Measurements from ENCODE around the gene NOL4L.

Gene NOL4L

DNA sequence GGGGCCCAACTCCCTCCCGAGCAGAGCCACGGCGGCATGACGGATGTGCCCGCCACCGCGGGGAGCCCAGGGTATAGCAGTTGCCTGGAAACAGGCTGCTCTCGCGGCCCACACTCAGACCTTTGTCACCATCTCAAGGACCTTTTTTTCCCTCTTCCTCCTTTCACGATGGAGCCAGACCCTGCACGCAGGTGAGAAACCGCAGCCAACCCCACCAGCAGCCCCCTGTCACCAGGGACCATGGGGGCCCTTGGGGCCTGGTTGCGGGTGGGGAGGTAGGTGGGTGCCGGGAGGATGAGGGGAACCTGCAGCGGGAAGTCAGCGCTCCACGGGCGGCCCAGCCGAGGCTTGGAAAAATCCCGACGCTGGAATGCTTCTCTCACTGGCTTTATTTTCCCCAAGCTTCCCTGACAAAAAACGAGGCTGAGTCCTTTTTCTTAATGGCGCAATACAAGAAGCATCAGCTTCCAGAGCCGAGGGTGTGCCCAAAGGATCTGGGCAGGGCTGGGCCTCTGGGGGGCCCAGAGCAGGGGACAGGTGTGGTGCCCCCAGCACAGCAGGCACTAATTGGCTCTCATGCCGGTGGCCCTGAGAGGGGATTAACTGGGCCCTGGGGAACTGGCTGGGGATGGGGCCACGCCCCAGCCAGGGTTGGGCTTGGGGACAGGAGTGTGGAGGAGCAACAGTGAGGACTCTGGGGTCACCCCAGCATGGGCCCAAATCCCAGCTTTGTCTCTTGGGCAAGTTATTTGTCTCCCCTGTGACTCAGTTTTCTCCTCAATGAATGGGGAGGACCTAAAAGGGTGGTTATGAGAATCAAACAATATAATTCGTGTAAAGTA lies 23.9 kb downstream of the NOL4L start:
- ATAC-seq = peak; percentile 73
- peak; percentile 58 for DNase-seq

DNA sequence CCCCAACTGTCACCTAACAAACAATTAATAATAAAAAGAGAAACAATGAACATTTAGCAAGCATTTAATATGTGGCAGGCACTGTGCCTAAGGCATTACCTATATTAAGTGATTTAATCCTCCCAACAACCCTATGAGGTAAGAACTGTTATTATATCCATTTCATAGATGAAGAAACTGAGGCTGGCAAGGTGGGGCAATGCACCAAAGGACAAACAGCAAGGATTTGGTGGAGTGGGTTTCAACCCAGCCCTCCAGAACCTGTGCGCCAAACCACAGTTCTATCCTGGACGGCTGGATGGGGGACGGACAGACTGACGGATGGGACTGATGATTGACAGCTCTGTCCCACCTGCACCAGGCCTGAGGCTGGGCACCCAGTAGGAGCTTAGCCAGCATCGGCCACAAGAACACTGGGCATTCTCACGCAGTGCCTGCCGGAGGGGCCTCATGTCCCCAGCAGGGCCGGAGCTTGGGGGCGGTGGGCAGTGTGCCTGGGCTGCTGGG lies 24.6 kb downstream of the NOL4L start:
- DNase-seq (no peak), ATAC-seq (no peak)

DNA sequence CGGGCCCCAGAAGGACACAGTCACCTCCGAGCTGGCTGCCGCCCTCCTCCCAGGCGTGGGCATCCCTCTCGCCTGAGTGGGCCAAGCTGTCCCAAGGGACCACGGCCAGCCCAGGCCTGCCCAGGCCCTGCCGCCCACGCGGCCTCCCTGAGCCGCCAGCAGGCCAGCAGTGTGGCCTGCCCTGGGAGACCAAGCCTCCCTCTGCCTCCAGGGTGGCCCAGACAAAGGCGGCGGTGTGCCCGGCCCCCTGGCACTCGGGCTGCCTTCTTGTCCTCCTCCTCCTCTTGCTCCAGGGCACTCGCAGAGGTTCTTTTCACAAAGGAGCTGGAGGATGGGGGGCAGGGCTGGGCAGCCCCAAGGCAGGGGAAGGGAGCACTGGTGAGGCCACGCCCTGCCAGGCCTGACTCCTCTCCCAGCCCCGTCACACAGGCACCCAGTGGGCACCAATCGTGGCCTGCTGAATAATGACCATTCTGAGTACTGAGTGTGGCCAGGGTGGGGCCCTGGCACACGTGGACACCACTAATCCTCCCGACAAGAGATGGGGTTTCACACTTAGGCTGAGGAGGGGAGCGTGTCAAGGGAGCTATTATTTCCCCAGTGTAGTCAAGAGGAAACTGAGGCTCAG lies 25.3 kb downstream of the NOL4L start:
- DNase-seq (no peak), ATAC-seq (no peak)

DNA sequence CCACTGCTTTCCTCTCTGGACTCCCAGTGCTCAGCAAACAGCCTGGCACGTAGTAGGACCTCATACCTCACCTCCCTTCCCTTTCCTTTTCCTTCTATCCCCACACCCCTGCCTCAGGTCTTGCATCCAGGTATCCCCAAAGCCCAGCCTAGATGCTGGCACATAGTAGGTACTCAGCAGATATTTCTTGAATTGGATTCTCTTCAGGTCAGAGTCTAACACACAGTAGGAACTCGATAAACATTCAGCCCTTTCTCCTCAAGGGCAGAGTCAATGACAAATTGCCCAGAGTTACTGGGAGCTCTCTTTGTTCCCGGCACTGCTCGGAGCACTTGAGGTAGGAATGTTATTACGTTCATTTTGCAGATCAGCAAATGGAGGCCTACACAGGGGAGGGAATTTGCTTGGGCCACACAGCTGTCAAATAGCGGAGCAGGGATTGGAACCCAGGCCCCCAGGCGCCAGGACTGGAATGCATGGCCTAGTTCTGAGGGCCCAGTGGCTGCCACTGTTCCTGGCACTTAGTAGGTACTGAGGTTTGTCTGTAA lies 25.9 kb downstream of the NOL4L start:
- no peak for DNase-seq
- ATAC-seq = no peak

DNA sequence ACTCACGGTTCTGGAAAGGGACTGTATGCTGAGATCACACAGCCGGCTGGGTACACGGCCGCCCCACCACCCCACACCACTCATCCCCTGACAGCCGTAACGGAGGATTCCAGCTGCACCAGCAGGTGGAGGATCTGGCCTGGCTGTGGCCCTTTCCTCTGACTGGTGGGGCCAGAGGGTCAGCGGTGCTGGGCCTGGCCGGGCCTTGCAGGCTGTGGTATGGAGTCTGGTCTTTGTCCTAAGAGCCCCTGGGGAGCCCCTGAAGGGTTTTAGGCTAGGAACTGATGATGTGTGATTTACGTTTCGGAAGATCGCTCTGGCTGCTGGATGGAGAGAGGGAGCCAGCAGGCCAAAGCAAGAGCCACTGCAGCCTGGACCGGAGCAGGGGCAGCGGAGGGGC lies 26.6 kb downstream of the NOL4L start:
- ATAC-seq (no peak), DNase-seq (no peak)

DNA sequence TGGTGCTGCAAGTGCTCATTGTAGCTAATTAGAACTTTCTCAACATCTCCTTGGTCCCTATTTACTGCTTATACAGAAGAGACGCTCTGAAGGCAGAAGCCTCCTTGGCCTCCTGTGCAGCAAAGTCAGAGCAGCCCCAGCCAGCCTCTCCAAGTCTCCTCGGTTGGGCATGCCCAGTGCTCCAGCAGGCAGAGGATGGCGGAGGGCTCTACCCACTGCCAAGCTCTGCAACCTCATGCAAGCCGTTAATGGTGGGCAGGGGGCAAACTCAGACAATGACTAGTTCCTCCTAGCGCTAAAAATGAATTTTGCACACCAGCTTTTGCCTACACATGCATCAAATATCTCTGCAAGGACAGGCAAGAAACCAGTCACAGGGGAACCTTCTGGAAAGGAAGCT lies 27.8 kb downstream of the NOL4L start:
- ATAC-seq (no peak), DNase-seq (no peak)

DNA sequence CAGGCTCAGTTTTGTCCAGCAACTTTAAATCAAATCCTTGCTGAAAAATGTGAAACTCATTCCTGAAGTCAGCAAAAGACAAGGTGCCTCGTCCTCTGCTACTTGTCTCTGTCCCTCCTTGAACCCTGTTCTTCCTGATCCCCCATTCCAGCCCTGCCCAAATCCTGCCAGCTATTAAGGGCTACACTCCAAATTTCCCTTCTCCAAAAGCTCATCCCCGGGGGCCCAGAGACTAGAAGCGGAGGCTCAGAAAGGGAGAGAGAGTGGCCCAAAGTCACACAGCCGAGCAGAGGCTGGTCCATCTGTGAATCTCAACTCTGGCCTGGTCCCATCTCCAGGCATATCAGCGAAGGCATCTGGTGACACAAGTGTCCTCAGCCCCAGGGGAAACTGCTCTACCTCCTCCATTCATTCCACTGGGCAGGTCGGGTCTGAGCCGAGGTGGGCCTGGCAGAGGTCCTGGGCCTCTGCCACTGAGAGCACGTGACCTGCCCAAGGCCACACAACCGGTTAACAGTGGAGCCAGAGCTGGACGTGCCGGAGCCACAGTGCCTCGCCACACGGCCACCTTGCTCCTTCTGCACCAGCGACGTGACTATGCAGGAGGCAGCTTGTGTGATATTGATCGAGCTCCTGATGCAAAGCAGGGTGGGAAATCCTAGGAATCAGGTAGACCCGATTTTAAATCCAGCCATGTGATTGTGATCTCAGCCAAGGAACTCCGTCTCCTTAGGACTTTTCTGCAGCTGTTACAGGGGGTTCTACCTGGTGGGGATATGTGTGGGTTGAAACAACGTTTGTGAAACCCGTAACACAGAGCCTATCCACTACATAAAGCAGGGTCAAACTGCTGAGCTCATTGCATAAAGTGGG lies 28.6 kb downstream of the NOL4L start:
- no peak for ATAC-seq
- no peak for DNase-seq

DNA sequence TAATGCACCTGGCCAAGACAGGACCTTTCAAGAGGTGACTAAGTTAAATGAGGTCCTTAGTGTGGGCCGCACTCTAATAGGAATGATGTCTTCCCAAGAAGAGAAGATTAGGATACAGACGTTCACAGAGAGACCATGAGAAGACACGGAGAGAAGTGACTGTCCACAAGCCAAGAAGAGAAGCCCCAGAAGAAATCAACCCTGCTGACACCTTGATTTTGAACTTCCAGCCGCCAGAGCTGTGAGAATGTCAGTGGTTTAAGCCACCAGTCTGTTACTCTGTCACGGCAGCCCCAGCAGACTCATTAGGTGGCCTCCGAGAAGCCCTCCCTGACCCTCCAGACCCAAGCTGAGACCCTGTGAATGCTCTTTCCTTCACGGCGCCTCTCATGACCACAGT lies 29.5 kb downstream of the NOL4L start:
- no peak for ATAC-seq
- no peak for DNase-seq

DNA sequence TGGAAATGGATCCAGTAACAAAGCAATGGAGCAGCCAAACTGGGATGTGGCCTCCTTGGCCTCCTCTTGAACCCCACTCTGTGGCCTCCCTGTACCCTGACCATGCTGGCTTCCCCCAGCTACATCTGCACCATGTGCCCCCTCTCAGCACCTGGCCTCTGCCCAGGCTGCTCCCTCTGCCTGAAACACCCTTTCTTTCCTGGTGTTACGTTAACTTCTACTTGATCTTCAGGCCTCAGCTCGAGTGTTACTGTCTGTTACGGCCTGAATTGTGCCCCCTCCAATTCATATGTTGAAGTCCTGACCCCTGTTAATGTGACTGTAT lies 30.2 kb downstream of the NOL4L start:
- DNase-seq = no peak
- ATAC-seq = no peak

DNA sequence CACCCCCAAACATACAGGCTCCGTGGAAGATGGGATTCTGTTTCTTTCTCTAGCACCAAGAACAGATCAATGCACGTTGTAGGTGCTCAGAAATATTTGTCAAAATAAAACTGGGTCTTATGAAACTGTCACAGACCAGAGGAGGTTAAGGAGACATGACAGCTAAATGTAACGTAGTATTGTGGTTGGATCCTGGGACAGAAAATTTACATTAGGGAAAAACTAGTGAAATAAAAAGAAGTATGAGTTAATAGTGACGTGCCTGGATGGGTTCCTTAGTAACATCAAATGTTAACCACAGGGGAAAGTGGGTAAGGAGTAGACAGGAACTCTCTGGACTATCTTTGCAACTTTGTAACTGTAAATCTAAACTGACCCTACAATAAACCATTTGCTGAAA lies 31.5 kb downstream of the NOL4L start:
- DNase-seq (no peak), ATAC-seq (peak; percentile 39)

DNA sequence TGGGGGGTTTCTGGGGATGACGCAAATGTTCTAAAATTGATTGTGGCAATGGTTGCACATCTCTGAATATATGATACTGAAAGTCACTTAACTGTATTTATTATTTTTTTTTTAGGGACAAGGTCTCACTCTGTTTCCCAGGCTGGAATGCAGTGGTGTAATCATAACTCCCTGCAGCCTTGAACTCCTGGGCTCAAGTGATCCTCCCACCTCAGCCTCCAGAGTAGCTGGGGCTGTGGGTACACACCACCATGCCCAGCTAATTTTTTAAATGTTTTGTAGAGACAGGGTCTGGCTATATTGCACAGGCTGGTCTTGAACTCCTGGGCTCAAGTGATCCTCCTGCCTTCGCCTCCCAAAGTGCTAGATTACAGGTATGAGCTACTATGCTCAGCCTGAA lies 33.4 kb downstream of the NOL4L start:
- ATAC-seq (no peak), DNase-seq (no peak)

DNA sequence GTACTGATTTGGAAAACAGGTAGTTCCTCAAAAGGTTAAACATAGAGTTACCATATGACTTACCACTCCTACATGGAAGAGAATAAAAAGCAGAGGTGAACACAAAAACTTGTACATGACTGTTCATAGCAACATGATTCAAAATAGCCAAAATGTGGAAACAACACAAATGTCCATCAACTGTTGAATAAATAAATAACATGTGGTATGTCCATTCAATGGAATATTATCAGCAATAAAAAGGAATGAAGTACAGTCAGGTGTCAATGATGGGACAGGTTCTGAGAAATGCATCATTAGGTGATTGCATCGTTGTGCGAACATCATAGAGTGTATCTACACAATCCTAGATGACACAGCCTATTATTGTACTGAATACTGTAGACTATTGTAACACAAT lies 35.3 kb downstream of the NOL4L start:
- ATAC-seq (no peak), DNase-seq (no peak)

DNA sequence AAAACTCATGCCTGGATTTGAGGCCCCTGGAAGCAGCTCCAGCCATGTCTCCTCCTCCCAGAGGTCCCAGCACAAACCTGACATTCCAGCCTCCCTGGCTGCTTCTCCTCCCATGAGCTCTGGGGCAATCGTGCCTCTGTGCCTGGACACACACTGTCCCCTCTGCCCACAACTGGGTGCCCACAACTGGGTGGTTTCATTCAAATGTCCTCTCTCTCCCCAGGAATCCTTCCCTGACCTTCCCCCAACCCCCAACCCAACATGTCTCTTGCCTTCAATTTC lies 37.4 kb downstream of the NOL4L start:
- no peak for DNase-seq
- no peak for ATAC-seq

DNA sequence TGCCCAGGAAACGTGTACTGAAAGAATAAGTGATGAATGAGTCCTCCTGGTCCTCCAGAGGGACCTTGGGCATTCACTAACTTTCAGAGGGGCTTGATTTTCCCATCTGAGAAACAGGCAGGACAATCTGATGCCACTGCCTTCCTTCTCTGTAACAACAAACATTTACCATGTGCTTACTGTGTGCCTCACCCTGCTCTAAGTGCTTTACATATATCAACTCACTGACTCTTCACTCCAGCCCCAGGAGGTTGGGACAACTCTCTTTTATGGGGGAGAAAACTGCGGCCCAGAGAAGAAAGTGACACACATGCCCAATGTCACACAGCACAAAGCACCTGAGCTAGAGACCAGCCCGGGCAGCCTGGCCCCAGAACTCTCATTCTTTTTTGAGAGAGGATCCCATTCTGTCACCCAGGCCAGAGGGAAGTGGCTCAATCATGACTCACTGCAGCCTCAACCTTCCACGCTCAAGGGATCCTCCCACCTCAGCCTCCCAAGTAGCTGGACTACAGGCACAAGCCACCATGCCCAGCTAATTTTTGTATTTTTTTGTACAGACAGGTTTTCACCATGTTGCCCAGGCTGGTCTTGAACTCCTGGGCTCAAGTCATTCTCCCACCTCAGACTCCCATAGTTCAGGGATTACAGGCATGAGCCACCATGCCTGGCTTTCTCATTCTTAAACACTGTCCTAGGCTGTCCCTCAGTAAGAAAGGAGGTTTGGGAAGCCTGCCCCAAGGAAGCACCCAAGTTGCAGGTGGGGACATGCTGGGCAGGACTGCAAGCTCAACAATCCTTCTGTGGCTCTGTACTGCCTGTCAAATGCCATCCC lies 38.0 kb downstream of the NOL4L start:
- ATAC-seq = no peak
- no peak for DNase-seq

DNA sequence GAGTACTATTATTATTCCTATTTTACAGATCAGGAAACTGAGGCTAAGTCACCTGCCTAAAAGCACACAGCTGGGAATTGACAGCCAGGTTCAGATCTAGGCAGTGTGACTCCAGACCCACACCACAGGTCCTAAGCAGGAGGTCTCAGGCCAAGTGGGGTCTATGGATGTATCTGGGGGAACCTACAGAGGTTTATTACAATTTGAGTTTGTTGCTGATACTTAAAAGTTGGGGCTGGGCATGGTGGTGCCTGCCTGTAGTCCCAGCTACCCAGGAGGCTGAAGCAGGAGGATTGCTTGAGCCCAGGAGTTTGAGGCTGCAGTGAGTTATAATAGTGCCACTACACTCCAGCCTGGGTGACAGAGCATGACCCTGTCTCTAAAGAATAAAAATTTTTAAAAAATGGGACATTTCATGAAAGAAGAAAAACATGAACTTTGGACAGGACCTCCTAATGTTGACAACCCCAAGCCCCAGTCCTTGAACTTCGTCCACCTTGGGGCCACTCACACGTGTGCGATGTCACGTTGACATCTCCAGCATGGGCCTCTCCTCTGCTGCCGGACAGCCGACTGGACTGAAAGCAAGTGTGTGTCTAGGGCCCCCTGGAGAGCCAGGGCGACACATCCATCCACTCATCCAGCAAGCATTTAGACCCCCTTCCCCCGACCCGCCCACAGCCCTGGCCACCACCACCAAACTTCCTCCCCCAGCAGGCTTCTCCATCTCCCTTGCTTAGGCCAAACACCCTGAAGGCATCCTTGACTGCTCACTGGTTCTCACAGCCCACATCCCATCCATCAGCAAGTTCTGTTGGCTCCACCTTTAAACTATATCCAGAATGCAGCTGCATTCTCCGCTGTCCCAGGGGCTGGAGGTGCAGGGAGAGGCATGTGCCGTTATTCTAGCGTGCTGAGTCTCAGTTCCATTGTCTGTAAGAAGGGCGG lies 40.0 kb downstream of the NOL4L start:
- DNase-seq = no peak
- ATAC-seq = no peak

DNA sequence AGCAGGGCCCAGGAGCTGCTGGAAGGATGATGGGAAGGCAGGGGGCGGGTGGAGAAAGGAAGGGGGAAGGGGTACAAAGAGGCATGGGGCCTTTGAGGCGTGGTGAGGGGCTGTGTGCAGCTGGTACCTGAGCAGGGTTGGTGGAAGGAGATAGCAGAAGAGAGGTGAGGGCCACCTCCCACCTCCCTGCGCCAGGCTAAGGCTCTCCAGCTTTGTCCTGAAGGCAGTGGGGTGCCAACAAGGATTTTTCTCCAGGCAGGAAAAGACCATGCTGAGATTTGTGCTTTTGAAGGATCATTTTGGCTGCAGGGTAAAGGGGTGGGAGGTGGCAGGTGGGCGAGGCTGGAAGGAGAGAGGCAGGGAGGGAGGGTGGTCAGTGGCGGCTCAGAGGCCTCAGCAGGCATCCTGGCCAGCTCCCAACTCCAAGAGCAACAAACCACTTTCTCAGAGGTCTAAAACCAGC lies 40.8 kb downstream of the NOL4L start:
- no peak for ATAC-seq
- DNase-seq = no peak

DNA sequence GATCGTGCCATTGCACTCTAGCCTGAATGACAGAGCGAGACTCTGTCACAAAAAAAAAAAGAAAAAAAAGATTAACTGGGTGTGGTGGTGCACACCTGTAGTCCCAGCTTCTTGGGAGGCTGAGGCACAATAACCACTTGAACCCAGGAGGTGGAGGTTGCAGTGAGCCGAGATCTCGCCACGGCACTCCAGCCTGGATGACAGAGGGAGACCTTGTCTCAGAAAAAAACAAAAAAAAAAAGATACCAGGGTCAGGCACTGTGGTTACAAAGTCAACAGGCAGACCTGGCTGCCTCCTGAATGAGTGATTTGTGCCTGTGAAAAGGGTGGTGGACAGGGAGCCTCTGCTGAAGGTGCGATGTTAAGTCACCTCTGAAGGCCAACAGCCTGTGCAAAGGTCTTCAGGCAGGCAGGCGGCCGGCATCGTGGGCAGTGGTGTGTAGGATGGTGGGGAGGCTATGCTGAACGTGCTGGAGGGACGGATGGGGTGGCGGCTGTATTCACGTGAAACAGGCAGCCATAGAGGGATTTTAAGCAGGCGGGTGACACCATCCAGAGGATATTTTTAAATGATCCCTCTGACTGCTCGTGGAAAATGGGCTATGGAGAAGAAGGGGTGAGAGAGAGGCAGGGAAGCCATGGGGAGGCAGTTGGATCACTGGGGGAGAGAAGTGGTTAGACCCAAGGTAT lies 41.4 kb downstream of the NOL4L start:
- ATAC-seq = no peak
- DNase-seq = no peak

DNA sequence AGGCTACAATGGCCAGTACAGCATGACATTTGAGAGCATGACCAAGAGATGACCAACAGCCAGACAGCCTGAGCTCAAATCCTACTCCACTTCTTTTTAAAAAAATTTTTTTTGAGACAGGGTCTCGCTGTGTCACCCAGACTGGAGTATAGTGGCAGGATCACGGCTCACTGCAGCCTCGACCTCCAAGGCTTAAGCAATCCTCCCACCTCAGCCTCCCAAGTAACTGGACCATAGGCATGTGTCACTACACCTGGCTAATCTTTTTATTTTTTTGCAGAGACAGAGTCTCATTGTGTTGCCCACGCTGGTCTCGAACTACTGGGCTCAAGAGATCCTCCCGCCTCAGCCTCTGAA lies 42.9 kb downstream of the NOL4L start:
- ATAC-seq (no peak), DNase-seq (no peak)

DNA sequence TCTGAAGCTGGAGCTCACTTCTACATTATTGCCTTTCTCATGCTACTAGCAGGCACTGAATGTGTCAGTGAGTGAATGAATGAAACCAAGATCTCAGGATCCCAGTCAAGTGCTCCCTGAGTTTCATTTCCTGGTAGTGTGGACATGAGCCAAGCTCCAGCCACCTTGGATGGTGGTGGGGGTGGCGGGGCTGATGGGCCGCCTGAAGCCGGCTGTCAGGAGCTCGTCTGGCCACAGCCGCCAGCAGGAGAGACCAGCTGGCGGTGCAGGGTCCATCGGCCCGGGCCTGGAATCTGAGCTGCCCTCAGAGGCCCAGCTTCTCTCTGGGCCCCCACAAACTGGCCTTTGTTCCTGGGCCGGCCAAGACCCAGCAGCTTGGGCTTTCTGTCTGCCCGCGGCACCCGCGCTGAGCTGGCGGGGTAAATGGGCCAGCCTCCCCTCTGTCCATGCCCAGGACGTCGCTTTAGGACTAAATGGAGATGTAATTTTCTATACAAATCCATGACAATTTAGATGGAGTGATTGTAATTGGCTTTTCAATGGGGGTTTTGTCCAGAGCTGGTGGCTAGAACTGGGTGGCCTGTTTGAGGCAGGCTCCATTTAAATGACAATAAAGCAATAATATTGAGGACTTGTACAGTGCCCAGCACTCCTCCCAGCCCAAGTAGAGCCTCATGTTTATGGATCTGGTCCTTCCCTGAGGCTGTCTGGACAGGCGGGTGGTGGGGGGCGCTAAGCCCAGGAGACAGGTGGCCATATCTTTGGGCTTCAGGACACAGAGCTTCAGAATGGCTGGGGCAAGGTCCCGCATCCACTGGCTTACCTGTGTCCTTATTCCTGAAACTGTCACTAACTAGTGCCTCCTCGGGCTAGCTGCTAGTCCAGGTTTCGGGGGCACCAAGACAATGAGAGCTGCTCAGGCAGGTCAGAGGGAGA lies 43.5 kb downstream of the NOL4L start:
- ATAC-seq = no peak
- no peak for DNase-seq

Measured in stimulated activated naive CD8-positive, alpha-beta T cell treated with anti-CD3 and anti-CD28 coated beads, Interleukin-15, Interleukin-2, amounts not matched to agents 100 U/mL and 50 U/mL, for 24 hours (primary cell).